K562 (cell line): ENCODE measurements around the gene NOP10. TPM values are rescaled to one million over a fixed set of nuclear protein-coding genes. Genes with fewer than 3 reads are reported as not detected.
A peak's percentile ranks its signal among the peaks of the same experiment; 100 is the strongest.

Experiments
- ARNT ChIP-seq, 2 experiments: fragments of 450-650 bp; IDR thresholded peaks; 2 replicates each; pipeline ENCODE4 v1.6.1; 2016; ENCODE audit warnings: mild to moderate bottlenecking in 1 of 2
- BHLHE40 ChIP-seq: IDR thresholded peaks from 2 replicates; pipeline ENCODE4 v1.6.1; 2011; ENCODE audit warnings: low read length, improper control_type of control experiment
- CBFA2T3 ChIP-seq: fragments of 450-650 bp; IDR thresholded peaks from 2 replicates; pipeline ENCODE4 v1.6.1; 2017
- CCNT2 ChIP-seq: IDR thresholded peaks from 2 replicates; pipeline ENCODE4 v1.6.1; 2011; ENCODE audit warnings: borderline replicate concordance, low read depth, mild to moderate bottlenecking, moderate library complexity, mixed read lengths, low read length; ENCODE audit not compliant: insufficient read length; ENCODE audit errors: extremely low read depth
- FOSL1 ChIP-seq: fragments of 200-800 bp; sonication (Bioruptor generic); conservative IDR thresholded peaks from 2 replicates; pipeline ENCODE4 v1.6.1; 2016; ENCODE audit warnings: missing genetic modification characterization, missing compliant biosample characterization
- GTF2E2 ChIP-seq: fragments of 200-800 bp; sonication (Bioruptor generic); IDR thresholded peaks from 2 replicates; pipeline ENCODE4 v1.6.1; 2016; ENCODE audit warnings: missing genetic modification characterization, missing compliant biosample characterization
- IFI16 ChIP-seq: fragments of 250-450 bp; sonication (Bioruptor Pico); IDR thresholded peaks from 2 replicates; pipeline ENCODE4 v2.1.2; 2022; ENCODE audit warnings: mild to moderate bottlenecking, inconsistent platforms
- JUN ChIP-seq, 2 experiments: sonication (generic) in 1 of 2; formaldehyde crosslinking in 1 of 2; IDR thresholded peaks; 2 replicates each; pipeline versions ENCODE4 v1.6.1 to v1.8.0; 2012 to 2022; ENCODE audit warnings: borderline replicate concordance in 2 of 2, mild to moderate bottlenecking in 2 of 2, improper control_type of control experiment in 1 of 2, low read depth in 1 of 2, low read length in 1 of 2, missing genetic modification reagents in 1 of 2
- PRMT5 ChIP-seq: sonication (generic); formaldehyde crosslinking; IDR thresholded peaks from 2 replicates; pipeline ENCODE4 v1.5.0; 2020; ENCODE audit warnings: missing genetic modification reagents
- RUNX1 ChIP-seq: sonication (generic); IDR thresholded peaks from 2 replicates; pipeline ENCODE4 v1.6.1; 2016; ENCODE audit warnings: antibody characterized with exemption, low read depth
- SMARCA5 ChIP-seq: fragments of 450-650 bp; IDR thresholded peaks from 2 replicates; pipeline ENCODE4 v1.6.1; 2016
- SREBF1 ChIP-seq: fragments of 150-350 bp; IDR thresholded peaks from 2 replicates; pipeline ENCODE4 v1.6.1; 2014; ENCODE audit warnings: antibody characterized with exemption, low read depth, low read length, borderline replicate concordance
- TEAD2 ChIP-seq: fragments of 450-650 bp; IDR thresholded peaks from 2 replicates; pipeline ENCODE4 v1.6.1; 2016; ENCODE audit warnings: missing genetic modification characterization, control low read depth, missing compliant biosample characterization
- TSHZ1 ChIP-seq: fragments of 250-450 bp; sonication (Bioruptor Pico); IDR thresholded peaks from 2 replicates; pipeline ENCODE4 v1.4.0; 2020; ENCODE audit warnings: mild to moderate bottlenecking, moderate library complexity
- ZNF124 ChIP-seq: sonication (generic); formaldehyde crosslinking; IDR thresholded peaks from 2 replicates; pipeline ENCODE4 v1.8.1; 2022; ENCODE audit warnings: missing genetic modification reagents
- ZNF212 ChIP-seq: fragments of 450-650 bp; formaldehyde crosslinking; IDR thresholded peaks from 2 replicates; pipeline ENCODE4 v1.4.0; 2020; ENCODE audit warnings: mild to moderate bottlenecking
- ZNF707 ChIP-seq: fragments of 250-450 bp; sonication (Bioruptor Pico); conservative IDR thresholded peaks from 2 replicates; pipeline ENCODE4 v1.8.0; 2022; ENCODE audit warnings: inconsistent platforms, mild to moderate bottlenecking, moderate library complexity
- ZNF764 ChIP-seq: fragments of 250-450 bp; sonication (Bioruptor Pico); IDR thresholded peaks from 2 replicates; pipeline ENCODE4 v1.4.0; 2020; ENCODE audit warnings: low read depth, mild to moderate bottlenecking, moderate library complexity
- ZNF766 ChIP-seq: fragments of 200-800 bp; sonication (Bioruptor generic); conservative IDR thresholded peaks from 2 replicates; pipeline ENCODE4 v1.6.1; 2016; ENCODE audit warnings: missing genetic modification characterization, missing compliant biosample characterization
- polyA plus RNA-seq, 8 experiments: library from polyadenylated mRNA; depleted of rRNA in 4 of 8; stranded (reverse) in 5 of 8; unstranded in 3 of 8; fragments of >200 nt; fragmentation: Nextera tagmentation in 2 of 8; fragmentation: Illumina TruSeq in 1 of 8; extraction: Ambion mirVana in 2 of 8; extraction: Trizol in 1 of 8; gene quantifications; 2 replicates each; pipeline versions ENCODE4 v1.2.1 to v1.2.3, GENCODE V29; 2011 to 2014; ENCODE audit warnings: inconsistent platforms in 1 of 8, missing spikeins in 1 of 8
- total RNA-seq, 7 experiments: library from RNA; depleted of rRNA in 6 of 7; stranded (reverse); fragments of >200 nt in 6 of 7; fragmentation: Illumina TruSeq in 2 of 7; extraction: Trizol in 2 of 7; gene quantifications; 2 replicates each; pipeline versions ENCODE4 v1.2.1 to v1.2.3, GENCODE V29; 2011 to 2021; ENCODE audit warnings: low replicate concordance in 1 of 7
- TF ChIP-seq, protein P1 (sequence below): sonication (generic); formaldehyde crosslinking; IDR thresholded peaks from 2 replicates; pipeline ENCODE4 v1.8.0; 2022; ENCODE audit warnings: mild to moderate bottlenecking, missing genetic modification reagents

Gene NOP10
- total and polyA plus RNA-seq, 9 of the 15 experiments (the other 6 are each of a cell fraction or from before 2014, with no cell fraction given), result 250 to 1,663 (median 449) TPM

GRCh38 chr15:34318277-34319079 is 24.5 kb downstream of the NOP10 start (continued):
- TF ChIP-seq TSHZ1 (CRISPR knock-in tag) (no peak), CBFA2T3 (no peak), SMARCA5 (no peak), JUN (IDR thresholded peaks at IDR 0.05; ENCODE audit: borderline replicate concordance, low read depth, low read length) (no peak), JUN (CRISPR knock-in tag; IDR thresholded peaks at IDR 0.05; ENCODE audit: borderline replicate concordance) (no peak), ZNF124 (CRISPR knock-in tag) (no peak), SREBF1 (no peak), BHLHE40 (peak; percentile 94), ARNT (IDR thresholded peaks at IDR 0.05) (no peak), RUNX1 (no peak), TEAD2 (tag) (no peak), ZNF764 (CRISPR knock-in tag) (no peak), IFI16 (CRISPR knock-in tag) (no peak), ZNF212 (CRISPR knock-in tag) (no peak), ZNF707 (CRISPR knock-in tag) (no peak), ZNF766 (CRISPR knock-in tag) (no peak), FOSL1 (tag) (peak; percentile 17; the same call in 1 of the 2 replicates), GTF2E2 (tag) (peak; percentile 64; the same call in 1 of the 2 replicates), PRMT5 (CRISPR knock-in tag) (no peak), CCNT2 (no peak)
- TF ChIP-seq, protein P1, sequence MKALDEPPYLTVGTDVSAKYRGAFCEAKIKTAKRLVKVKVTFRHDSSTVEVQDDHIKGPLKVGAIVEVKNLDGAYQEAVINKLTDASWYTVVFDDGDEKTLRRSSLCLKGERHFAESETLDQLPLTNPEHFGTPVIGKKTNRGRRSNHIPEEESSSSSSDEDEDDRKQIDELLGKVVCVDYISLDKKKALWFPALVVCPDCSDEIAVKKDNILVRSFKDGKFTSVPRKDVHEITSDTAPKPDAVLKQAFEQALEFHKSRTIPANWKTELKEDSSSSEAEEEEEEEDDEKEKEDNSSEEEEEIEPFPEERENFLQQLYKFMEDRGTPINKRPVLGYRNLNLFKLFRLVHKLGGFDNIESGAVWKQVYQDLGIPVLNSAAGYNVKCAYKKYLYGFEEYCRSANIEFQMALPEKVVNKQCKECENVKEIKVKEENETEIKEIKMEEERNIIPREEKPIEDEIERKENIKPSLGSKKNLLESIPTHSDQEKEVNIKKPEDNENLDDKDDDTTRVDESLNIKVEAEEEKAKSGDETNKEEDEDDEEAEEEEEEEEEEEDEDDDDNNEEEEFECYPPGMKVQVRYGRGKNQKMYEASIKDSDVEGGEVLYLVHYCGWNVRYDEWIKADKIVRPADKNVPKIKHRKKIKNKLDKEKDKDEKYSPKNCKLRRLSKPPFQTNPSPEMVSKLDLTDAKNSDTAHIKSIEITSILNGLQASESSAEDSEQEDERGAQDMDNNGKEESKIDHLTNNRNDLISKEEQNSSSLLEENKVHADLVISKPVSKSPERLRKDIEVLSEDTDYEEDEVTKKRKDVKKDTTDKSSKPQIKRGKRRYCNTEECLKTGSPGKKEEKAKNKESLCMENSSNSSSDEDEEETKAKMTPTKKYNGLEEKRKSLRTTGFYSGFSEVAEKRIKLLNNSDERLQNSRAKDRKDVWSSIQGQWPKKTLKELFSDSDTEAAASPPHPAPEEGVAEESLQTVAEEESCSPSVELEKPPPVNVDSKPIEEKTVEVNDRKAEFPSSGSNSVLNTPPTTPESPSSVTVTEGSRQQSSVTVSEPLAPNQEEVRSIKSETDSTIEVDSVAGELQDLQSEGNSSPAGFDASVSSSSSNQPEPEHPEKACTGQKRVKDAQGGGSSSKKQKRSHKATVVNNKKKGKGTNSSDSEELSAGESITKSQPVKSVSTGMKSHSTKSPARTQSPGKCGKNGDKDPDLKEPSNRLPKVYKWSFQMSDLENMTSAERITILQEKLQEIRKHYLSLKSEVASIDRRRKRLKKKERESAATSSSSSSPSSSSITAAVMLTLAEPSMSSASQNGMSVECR (CRISPR knock-in tag), result no peak
